Neutrophil (primary cell): Measurements from ENCODE around the gene TNFAIP1.

ENCODE experiments used
- H3K27ac ChIP-seq: fragments of 200-600 bp; sonication (generic); 2 replicates; pipeline ENCODE4 v1.5.1; 2016; ENCODE audit warnings: mild to moderate bottlenecking, moderate library complexity
- H3K27me3 ChIP-seq: fragments of 200-600 bp; sonication (generic); 2 replicates; pipeline ENCODE4 v1.6.0; 2016; ENCODE audit warnings: mild to moderate bottlenecking
- H3K36me3 ChIP-seq: fragments of 200-600 bp; sonication (generic); 2 replicates; pipeline ENCODE4 v1.5.1; 2017
- H3K4me1 ChIP-seq, 2 experiments: fragments of 200-600 bp in 1 of 2; sonication (generic) in 1 of 2; 1 replicate in 1 of 2; 2 replicates in 1 of 2; pipeline versions ENCODE4 v1.5.1 to v1.6.1; 2013 to 2016; ENCODE audit warnings: low read depth in 1 of 2, low read length in 1 of 2, mild to moderate bottlenecking in 1 of 2, moderate library complexity in 1 of 2; ENCODE audit not compliant: control insufficient read depth in 1 of 2, insufficient read depth in 1 of 2
- H3K4me3 ChIP-seq, 2 experiments: fragments of 200-600 bp in 1 of 2; sonication (generic) in 1 of 2; 1 replicate in 1 of 2; 2 replicates in 1 of 2; pipeline ENCODE4 v1.5.1; 2013 to 2016; ENCODE audit warnings: low read depth in 1 of 2, low read length in 1 of 2, mild to moderate bottlenecking in 1 of 2, moderate library complexity in 1 of 2
- H3K9me3 ChIP-seq: fragments of 200-600 bp; sonication (generic); 2 replicates; pipeline ENCODE4 v1.5.1; 2016
- CTCF ChIP-seq: fragments of 200-600 bp; sonication (generic); IDR thresholded peaks from 2 replicates; pipeline ENCODE4 v1.5.1; 2016; ENCODE audit warnings: antibody characterized with exemption

Gene TNFAIP1

GRCh38 chr17:28388106-28388505, 52.5 kb downstream of the TNFAIP1 start:
- H3K36me3 ChIP-seq: no peaks in the 10 kb centered on the region
- peaks cover 6 to 17% of the 10 kb centered on the region in 2 experiments for H3K4me1 ChIP-seq
- no peaks in the 10 kb centered on the region for H3K9me3 ChIP-seq
- no peak overlapping the region for H3K27ac ChIP-seq
- H3K27me3 ChIP-seq: peaks cover 27% of the 10 kb centered on the region
- TF ChIP-seq CTCF: no peak
- no peak overlapping the region for H3K4me3 ChIP-seq

DNA sequence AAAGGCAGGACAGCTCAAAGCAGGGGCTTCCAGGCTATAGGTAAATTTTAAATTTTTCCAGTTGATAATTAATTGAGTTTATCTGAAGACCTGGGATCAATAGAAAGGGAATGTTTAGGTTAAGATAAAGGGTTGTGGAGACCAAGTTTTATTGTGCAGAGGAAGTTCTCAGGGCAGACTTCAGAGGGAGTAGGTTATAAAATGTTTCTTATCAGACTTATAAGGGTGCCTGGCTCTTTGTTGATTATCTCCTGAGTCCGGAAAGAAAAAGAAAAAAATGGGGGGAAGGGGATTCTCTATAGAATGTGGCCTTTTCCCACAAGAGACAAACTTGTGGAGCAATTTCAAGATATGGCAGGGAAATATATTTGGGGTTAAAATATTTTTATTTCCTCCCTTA, 54.6 kb downstream of the TNFAIP1 start:
- no peaks in the 10 kb centered on the region for H3K36me3 ChIP-seq
- peaks cover 7% of the 10 kb centered on the region for H3K27me3 ChIP-seq
- H3K9me3 ChIP-seq: no peaks in the 10 kb centered on the region
- no peak for TF ChIP-seq CTCF
- peaks cover 0 to 6% of the 10 kb centered on the region in 2 experiments for H3K4me1 ChIP-seq
- no peak overlapping the region for H3K27ac ChIP-seq
- no peak overlapping the region for H3K4me3 ChIP-seq

DNA sequence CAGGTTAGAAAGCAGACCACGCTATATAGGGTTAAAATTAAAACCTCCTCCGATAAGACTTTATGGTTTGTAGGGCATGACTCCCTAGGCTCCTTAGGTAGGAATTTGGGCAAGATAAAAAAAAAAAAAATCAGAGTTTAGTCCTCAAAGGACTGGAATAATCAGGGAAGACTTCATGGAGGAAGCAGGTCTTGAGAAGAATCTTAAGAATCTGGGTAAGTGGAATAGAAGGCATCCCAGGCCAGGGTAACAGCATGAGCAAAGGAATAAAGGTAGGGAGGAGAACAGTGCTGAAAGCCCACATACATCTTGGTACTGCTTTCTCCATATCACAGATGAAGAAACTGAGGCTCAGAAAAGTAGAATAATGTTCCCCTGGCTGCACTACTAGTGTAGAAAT, 55.0 kb downstream of the TNFAIP1 start:
- H3K9me3 ChIP-seq: no peaks in the 10 kb centered on the region
- TF ChIP-seq CTCF: no peak
- H3K4me3 ChIP-seq: no peak overlapping the region
- H3K36me3 ChIP-seq: no peaks in the 10 kb centered on the region
- H3K27ac ChIP-seq: no peak overlapping the region
- H3K4me1 ChIP-seq: peaks cover 0 to 2% of the 10 kb centered on the region in 2 experiments
- peaks cover 2% of the 10 kb centered on the region for H3K27me3 ChIP-seq

DNA sequence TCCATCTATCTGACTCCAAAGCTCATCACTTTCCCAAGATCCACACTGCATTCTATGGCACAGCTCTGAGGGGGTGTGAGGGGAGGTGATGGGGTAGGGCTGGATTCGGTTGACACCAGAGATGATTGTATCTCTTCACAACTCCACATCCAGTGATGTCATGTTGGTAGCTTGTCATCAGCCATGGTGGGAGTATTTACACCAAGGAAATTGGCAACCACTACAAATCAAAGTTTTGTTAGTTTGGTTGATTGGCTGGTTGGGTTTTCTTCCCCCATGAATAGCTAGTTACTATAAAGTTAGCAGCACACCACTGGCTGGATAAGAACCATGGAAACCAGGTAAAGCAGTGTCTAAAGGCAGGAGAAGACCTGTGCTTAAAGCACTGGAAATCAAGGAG, 55.4 kb downstream of the TNFAIP1 start:
- H3K4me1 ChIP-seq: no peaks in the 10 kb centered on the region
- no peaks in the 10 kb centered on the region for H3K27me3 ChIP-seq
- no peaks in the 10 kb centered on the region for H3K9me3 ChIP-seq
- no peak overlapping the region for H3K4me3 ChIP-seq
- no peak overlapping the region for H3K27ac ChIP-seq
- no peaks in the 10 kb centered on the region for H3K36me3 ChIP-seq
- TF ChIP-seq CTCF: no peak

- no peaks in the 10 kb centered on the region for H3K36me3 ChIP-seq
Observed at GRCh38 chr17:28391401-28391800, 55.8 kb downstream of the TNFAIP1 start.

More at GRCh38 chr17:28391401-28391800, 55.8 kb downstream of the TNFAIP1 start:
- TF ChIP-seq CTCF: no peak
- Histone ChIP-seq H3K27ac (no peak overlapping the region), H3K27me3 (no peaks in the 10 kb centered on the region), H3K9me3 (no peaks in the 10 kb centered on the region), H3K4me3 (no peak overlapping the region), H3K4me1 (no peaks in the 10 kb centered on the region)
